ENCODE measurements around the gene CHPT1. TPM values are rescaled to one million over a fixed set of nuclear protein-coding genes. Genes with fewer than 3 reads are reported as not detected.

CHPT1 gene
- total RNA-seq, 2 experiments from 2014 or later: 17.1 to 20.0 TPM

DNA sequence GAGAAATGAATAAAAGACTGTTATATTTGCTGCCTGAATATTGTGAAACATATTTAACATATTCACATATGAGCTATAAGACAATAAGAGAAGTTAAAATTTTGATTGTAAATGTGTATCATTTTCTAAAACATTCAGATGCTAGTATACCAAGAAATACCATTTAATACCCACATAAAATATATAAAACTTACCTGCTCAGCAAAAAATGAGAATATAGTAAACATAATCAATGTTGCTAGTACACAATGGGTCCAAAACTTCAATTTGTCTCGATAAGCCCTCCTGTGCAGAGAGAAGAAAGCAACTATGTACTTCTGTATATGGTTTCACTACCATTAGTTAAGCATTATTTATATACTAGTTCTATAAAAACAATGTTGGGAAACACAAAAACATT, 51.5 kb downstream of the CHPT1 start:
- no peak overlapping the region for H3K4me3 Mint-ChIP-seq
- intact Hi-C loops (cut with micrococcal nuclease): no loop called here
- H3K36me3 Mint-ChIP-seq (ENCODE audit: low read depth): peaks cover 14% of the 10 kb centered on the region
- H3K27me3 Mint-ChIP-seq (ENCODE audit: low read depth): no peaks in the 10 kb centered on the region
- H3K4me1 Mint-ChIP-seq (ENCODE audit: low read depth): no peaks in the 10 kb centered on the region
- CTCF ChIA-PET: interaction anchor here (0.8 to 1.7 kb wide), 2 partner anchors 91 to 281 kb away, joined by 3 to 4 read pairs; no protein-coding TSS in a partner anchor
- no peaks in the 10 kb centered on the region for H3K9me3 Mint-ChIP-seq
- DNase-seq: no peak
- H3K27ac Mint-ChIP-seq: no peak overlapping the region

DNA sequence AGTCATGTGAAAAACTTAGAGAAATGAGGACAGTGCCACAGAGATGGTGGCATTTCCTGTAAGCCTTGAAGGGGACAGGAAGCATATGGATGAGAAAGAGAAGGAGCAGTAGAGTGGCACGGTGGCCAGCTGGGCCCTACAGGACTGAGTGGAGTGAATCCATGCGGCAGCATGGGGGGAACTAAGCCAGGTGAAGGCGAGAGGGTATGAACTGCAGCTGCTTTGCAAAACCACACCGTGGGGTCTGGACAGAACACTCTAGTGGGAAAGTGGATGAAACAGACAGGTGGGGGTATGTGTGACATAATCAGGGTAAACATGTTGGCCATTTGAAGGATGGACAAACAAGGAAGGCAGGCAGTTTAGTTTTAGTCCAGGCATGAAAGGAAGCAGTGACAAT, 52.2 kb downstream of the CHPT1 start:
- Mint-ChIP-seq H3K4me1 (ENCODE audit: low read depth) (no peaks in the 10 kb centered on the region), H3K27ac (no peak overlapping the region)

DNA sequence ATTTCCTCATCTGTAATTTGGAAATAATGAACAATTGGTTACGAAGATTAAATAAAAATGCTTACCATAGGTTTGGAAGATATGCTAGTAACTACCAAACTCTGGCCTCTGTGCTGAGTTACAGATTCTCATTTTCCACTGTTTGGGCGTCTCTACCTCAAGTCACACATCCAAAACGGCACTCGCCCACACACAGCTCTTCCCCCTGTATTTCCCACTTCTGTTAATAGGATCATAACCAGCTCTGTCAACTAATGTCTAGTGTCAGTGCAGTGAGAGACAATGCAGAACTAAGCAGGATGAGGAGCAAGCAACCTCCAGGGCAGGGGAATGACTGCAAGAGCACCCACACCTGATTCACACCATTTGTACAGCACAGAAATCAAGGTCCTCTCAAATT, 52.7 kb downstream of the CHPT1 start:
- no peak overlapping the region for H3K27ac Mint-ChIP-seq
- CTCF ChIA-PET: no interaction called here

More for the DNA sequence above, 52.2 kb downstream of the CHPT1 start:
- no peaks in the 10 kb centered on the region for H3K27me3 Mint-ChIP-seq (ENCODE audit: low read depth)
- intact Hi-C loops (cut with micrococcal nuclease): no loop called here
- H3K36me3 Mint-ChIP-seq (ENCODE audit: low read depth): peaks cover 16% of the 10 kb centered on the region
- H3K9me3 Mint-ChIP-seq: no peaks in the 10 kb centered on the region
- no peak overlapping the region for H3K4me3 Mint-ChIP-seq
- CTCF ChIA-PET: no interaction called here
- no peak for DNase-seq

DNA sequence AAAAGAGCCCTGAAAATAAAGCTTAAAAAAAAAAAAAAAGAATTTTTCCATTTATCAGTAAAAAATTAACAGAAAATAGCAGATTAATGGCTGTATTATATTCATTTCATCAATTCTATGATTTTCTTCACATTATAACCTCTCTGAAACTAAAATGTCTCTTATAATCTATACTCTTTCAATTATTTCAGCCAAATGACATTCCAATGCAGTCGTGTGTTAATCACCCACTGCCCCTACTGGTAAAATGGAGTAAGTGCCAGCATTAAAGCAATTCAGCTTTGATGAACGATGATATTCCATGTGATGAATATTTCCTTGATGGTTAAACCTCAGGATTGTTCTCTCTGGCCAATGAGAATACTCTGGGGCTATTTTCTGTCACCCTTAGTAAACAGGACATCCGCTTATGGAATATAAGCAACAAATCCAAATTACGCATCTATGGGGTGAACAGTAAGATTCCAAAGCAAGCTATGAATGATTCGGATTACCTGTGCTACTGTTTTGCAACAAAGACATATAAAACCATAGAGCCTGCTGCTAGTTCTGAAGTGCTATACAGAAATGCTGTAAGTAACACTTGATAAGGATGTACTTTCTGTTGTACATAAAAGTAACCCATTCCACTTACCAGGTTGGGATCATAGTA, 62.1 kb downstream of the CHPT1 start:
- H3K36me3 Mint-ChIP-seq (ENCODE audit: low read depth): peaks cover 12% of the 10 kb centered on the region
- no peaks in the 10 kb centered on the region for H3K27me3 Mint-ChIP-seq (ENCODE audit: low read depth)
- CTCF ChIA-PET: interaction anchor here (0.6 to 2.0 kb wide), 19 partner anchors 10 to 712 kb away, joined by 3 to 13 read pairs (median 3); no protein-coding TSS in a partner anchor
- no peak overlapping the region for H3K27ac Mint-ChIP-seq
- intact Hi-C loops (cut with micrococcal nuclease): loop anchor here (1.0 to 2.0 kb wide), 5 partner anchors 89 to 353 kb away; partner anchors contain the start of gene ARL1
- no peak for DNase-seq
- no peaks in the 10 kb centered on the region for H3K9me3 Mint-ChIP-seq
- H3K4me1 Mint-ChIP-seq (ENCODE audit: low read depth): no peaks in the 10 kb centered on the region
- H3K4me3 Mint-ChIP-seq: no peak overlapping the region

More for the DNA sequence above, 52.7 kb downstream of the CHPT1 start:
- H3K4me3 Mint-ChIP-seq: no peak overlapping the region
- intact Hi-C loops (cut with micrococcal nuclease): no loop called here
- H3K4me1 Mint-ChIP-seq (ENCODE audit: low read depth): no peaks in the 10 kb centered on the region
- no peaks in the 10 kb centered on the region for H3K27me3 Mint-ChIP-seq (ENCODE audit: low read depth)
- H3K36me3 Mint-ChIP-seq (ENCODE audit: low read depth): peaks cover 11% of the 10 kb centered on the region
- no peak for DNase-seq
- H3K9me3 Mint-ChIP-seq: no peaks in the 10 kb centered on the region

DNA sequence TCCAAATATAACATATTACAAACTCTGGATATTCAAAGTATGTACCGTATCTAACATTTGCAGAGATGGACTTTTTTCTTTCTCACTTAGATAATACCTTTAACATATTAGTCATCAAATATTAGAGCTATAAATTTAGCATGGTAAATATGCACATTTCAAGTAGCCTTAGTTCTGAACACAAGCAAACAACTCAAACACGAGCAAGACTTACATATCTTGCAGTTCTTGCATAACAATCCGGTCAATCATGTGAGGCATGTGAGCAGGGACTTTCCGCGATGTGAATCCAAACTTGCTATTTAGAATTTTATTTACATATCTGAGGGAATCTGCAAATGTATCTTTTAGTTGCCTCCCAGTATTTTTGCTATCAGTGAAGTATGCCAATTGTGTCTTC, 63.9 kb downstream of the CHPT1 start:
- DNase-seq: no peak
- Mint-ChIP-seq H3K4me3 (no peak overlapping the region), H3K27ac (no peak overlapping the region), H3K4me1 (ENCODE audit: low read depth) (no peaks in the 10 kb centered on the region), H3K36me3 (ENCODE audit: low read depth) (peaks cover 11% of the 10 kb centered on the region), H3K9me3 (no peaks in the 10 kb centered on the region), H3K27me3 (ENCODE audit: low read depth) (no peaks in the 10 kb centered on the region)
- intact Hi-C loops (cut with micrococcal nuclease): no loop called here
- CTCF ChIA-PET: interaction anchor here (0.6 to 1.1 kb wide), 3 partner anchors 53 to 110 kb away, joined by 3 to 8 read pairs (median 3); no protein-coding TSS in a partner anchor

DNA sequence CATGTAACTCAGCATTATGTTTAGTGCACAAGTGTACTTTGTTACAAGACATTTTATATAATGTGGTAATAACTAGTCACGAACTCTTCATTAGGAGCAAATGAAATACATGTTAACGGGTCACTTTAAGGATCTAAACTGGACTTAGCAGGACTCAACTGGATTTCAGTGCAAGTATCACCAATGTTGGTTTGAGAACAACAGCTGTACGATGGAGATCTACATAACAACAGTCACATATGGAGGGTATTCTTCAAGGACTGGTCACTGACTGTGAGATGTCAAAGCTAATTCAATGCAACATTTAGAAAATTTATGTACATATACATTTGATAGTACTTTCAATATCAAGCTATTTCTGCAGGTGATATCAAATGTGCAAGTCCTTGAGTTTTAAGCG, 64.3 kb downstream of the CHPT1 start:
- Mint-ChIP-seq H3K27me3 (ENCODE audit: low read depth) (no peaks in the 10 kb centered on the region), H3K27ac (no peak overlapping the region), H3K4me1 (ENCODE audit: low read depth) (no peaks in the 10 kb centered on the region), H3K4me3 (no peak overlapping the region), H3K9me3 (no peaks in the 10 kb centered on the region), H3K36me3 (ENCODE audit: low read depth) (peaks cover 11% of the 10 kb centered on the region)
- CTCF ChIA-PET: interaction anchor here (0.6 to 1.2 kb wide), 5 partner anchors 30 to 110 kb away, joined by 3 to 8 read pairs (median 3); no protein-coding TSS in a partner anchor
- intact Hi-C loops (cut with micrococcal nuclease): no loop called here
- no peak for DNase-seq

DNA sequence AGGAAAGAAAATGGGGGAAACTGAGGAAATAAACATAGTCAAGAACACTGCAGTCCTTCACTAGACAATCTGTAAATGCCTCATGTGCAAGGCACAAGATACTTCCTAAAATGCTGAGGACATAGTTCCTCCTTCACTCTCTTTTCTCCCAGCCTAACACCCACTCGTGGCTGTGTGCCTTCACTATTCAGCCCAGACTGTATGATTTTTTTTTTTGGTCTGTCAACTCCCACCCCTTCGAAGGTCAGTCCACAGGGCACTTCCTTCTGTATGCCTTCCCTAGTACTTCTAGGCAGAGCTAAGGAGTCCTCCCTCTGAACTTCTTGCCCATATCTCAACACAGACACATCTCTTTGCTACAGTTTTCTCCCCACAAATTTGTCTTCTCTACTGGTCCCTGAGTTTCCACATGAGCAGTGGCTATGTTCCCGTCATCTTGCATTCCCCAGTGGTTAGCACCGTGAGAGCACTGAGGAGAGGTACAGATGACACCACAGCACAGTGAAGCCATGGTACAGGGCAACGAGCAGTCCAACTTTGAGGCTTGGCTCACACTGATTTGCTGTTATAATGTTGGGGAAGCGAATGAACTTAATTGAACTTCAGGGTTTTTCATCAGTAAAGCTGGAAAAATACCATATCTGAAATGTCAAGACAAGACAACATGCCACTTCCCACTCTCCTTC, 65.9 kb downstream of the CHPT1 start:
- intact Hi-C loops (cut with micrococcal nuclease): no loop called here
- Mint-ChIP-seq H3K4me3 (no peak overlapping the region), H3K9me3 (no peaks in the 10 kb centered on the region), H3K27ac (no peak overlapping the region), H3K27me3 (ENCODE audit: low read depth) (no peaks in the 10 kb centered on the region), H3K4me1 (ENCODE audit: low read depth) (no peaks in the 10 kb centered on the region), H3K36me3 (ENCODE audit: low read depth) (peaks cover 8% of the 10 kb centered on the region)
- no peak for DNase-seq
- CTCF ChIA-PET: interaction anchor here (0.6 kb wide), 1 partner anchor 181 kb away, joined by 5 read pairs; no protein-coding TSS in a partner anchor

DNA sequence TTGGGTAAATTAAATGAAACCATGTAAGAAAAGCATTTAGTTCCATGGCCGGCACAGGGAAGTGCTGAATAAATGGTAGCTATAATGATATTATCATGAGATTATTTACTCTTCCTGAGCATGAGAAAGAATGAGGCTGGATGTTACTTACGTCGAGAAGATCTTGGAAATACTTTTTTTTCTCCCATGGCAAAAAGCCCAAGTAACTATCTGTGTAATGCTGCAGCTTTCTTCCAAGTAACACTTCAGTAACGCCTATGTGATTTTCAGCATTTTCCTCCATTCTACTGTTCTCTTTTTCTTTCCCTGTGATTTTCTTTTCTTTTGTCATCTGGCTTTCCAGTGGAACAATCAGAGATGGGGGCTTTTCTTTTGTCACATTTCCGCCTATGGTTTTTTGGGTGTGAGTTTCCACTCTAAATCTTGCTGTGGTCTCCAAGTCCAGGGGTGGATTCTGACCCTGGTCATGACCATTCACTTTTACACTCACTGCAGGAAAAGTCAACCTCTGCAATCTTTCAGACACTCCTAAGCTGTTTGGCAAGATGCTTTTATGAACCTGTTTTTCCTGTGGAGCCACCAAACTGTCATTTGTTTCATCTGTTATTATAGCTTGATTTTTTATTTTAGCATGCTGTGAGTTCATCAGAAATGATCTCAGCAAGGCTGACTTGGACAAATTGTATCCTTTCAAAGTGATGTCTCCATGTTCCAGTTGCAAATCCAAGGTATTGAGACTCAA, 66.8 kb downstream of the CHPT1 start:
- Mint-ChIP-seq H3K4me3 (no peak overlapping the region), H3K4me1 (ENCODE audit: low read depth) (no peaks in the 10 kb centered on the region), H3K27me3 (ENCODE audit: low read depth) (no peaks in the 10 kb centered on the region), H3K36me3 (ENCODE audit: low read depth) (peaks cover 5% of the 10 kb centered on the region), H3K27ac (no peak overlapping the region), H3K9me3 (no peaks in the 10 kb centered on the region)
- CTCF ChIA-PET: interaction anchor here (0.5 to 0.8 kb wide), 2 partner anchors 9 to 174 kb away, joined by 3 to 4 read pairs; no protein-coding TSS in a partner anchor
- no peak for DNase-seq
- intact Hi-C loops (cut with micrococcal nuclease): no loop called here

DNA sequence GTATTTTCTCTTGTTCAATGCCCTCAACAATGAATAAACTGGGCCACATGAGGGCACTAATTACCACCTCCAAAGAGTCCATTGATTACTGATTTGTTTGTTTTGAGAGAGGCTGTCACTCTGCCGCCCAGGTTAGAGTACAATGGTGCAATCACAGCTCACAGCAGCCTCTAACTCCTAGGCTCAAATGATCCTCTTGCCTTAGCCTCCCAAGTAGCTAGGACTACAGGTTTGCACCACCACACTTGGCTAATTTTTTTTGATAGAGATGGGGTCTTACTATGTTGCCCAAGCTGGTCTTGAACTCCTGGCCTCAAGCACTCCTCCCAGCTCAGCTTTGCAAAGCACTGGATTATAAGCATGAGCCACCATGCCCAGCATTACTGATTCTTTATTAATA, 70.1 kb downstream of the CHPT1 start:
- peaks cover 5% of the 10 kb centered on the region for H3K36me3 Mint-ChIP-seq (ENCODE audit: low read depth)
- peaks cover 4% of the 10 kb centered on the region for H3K4me1 Mint-ChIP-seq (ENCODE audit: low read depth)
- H3K9me3 Mint-ChIP-seq: no peaks in the 10 kb centered on the region
- no peak for DNase-seq
- intact Hi-C loops (cut with micrococcal nuclease): no loop called here
- H3K27ac Mint-ChIP-seq: no peak overlapping the region
- no peak overlapping the region for H3K4me3 Mint-ChIP-seq
- no peaks in the 10 kb centered on the region for H3K27me3 Mint-ChIP-seq (ENCODE audit: low read depth)
- CTCF ChIA-PET: interaction anchor here (1.4 to 3.5 kb wide), 3 partner anchors 37 to 73 kb away, joined by 3 to 16 read pairs (median 12); partner anchors contain the start of gene GNPTAB

DNA sequence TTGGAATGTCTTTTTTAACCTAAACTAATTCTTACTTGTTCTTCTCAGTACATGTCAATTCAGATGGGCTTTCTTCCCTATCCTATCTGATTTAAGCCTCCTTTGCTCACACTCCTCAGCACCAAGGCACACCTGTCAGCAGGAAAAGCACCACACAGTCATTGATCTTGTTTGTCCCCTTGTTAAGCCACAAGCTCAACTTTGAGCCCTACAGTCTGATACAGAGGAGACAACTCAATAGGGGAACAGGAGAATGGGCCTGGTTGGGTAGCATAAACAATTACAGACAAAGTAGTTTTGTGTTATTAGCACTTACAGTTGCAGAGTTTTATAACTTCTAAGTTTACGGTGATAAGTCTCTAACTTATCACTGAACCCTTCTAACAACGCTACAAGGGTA, 71.3 kb downstream of the CHPT1 start:
- Mint-ChIP-seq H3K4me1 (ENCODE audit: low read depth) (peaks cover 4% of the 10 kb centered on the region), H3K27ac (no peak overlapping the region), H3K27me3 (ENCODE audit: low read depth) (no peaks in the 10 kb centered on the region), H3K4me3 (no peak overlapping the region), H3K9me3 (no peaks in the 10 kb centered on the region), H3K36me3 (ENCODE audit: low read depth) (peaks cover 4% of the 10 kb centered on the region)
- CTCF ChIA-PET: interaction anchor here (1.6 to 3.5 kb wide), 3 partner anchors 11 to 71 kb away, joined by 5 to 16 read pairs (median 12); partner anchors contain the start of gene GNPTAB
- no peak for DNase-seq
- intact Hi-C loops (cut with micrococcal nuclease): no loop called here

DNA sequence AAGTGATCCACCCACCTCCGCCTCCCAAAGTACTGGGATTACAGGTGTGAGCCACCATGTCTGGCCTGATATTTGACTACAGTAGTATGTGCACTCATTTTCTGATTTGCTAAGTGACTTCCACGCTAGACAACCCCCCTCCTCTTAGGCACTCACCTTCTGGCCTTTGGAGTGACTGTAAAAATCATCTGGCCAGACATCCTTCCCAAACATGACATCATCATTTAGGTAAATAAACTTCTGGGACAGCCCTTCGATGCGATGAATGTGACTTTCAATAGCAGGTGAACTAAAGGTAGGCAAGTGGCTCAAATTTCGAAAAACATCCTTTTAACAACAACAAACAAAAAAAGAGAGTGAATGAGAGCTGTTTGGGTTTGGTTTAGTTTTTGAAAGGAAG, 72.4 kb downstream of the CHPT1 start:
- no peaks in the 10 kb centered on the region for H3K27me3 Mint-ChIP-seq (ENCODE audit: low read depth)
- CTCF ChIA-PET: interaction anchor here (0.8 to 3.5 kb wide), 5 partner anchors 10 to 70 kb away, joined by 3 to 16 read pairs (median 5); partner anchors contain the start of gene GNPTAB
- DNase-seq: no peak
- H3K4me1 Mint-ChIP-seq (ENCODE audit: low read depth): peaks cover 4% of the 10 kb centered on the region
- H3K9me3 Mint-ChIP-seq: no peaks in the 10 kb centered on the region
- H3K4me3 Mint-ChIP-seq: no peak overlapping the region
- no peak overlapping the region for H3K27ac Mint-ChIP-seq
- intact Hi-C loops (cut with micrococcal nuclease): loop anchor here (5.0 to 10.0 kb wide), 2 partner anchors 358 to 715 kb away; partner anchors contain the start of gene IGF1
- H3K36me3 Mint-ChIP-seq (ENCODE audit: low read depth): peaks cover 1% of the 10 kb centered on the region

All from activated naive CD4-positive, alpha-beta T cell treated with anti-CD3 and anti-CD28 coated beads for 36 hours (primary cell).